Right kidney (tissue), 1 donor: ENCODE data around the gene ALDH1L2.

Source experiments
- DNase-seq: peaks from one replicate; pipeline ENCODE4 v3.0.0-alpha.2; 2016

Gene ALDH1L2

GRCh38 chr12:105032703-105033357 is 51.4 kb downstream of the ALDH1L2 start:
- no peak for DNase-seq

DNA sequence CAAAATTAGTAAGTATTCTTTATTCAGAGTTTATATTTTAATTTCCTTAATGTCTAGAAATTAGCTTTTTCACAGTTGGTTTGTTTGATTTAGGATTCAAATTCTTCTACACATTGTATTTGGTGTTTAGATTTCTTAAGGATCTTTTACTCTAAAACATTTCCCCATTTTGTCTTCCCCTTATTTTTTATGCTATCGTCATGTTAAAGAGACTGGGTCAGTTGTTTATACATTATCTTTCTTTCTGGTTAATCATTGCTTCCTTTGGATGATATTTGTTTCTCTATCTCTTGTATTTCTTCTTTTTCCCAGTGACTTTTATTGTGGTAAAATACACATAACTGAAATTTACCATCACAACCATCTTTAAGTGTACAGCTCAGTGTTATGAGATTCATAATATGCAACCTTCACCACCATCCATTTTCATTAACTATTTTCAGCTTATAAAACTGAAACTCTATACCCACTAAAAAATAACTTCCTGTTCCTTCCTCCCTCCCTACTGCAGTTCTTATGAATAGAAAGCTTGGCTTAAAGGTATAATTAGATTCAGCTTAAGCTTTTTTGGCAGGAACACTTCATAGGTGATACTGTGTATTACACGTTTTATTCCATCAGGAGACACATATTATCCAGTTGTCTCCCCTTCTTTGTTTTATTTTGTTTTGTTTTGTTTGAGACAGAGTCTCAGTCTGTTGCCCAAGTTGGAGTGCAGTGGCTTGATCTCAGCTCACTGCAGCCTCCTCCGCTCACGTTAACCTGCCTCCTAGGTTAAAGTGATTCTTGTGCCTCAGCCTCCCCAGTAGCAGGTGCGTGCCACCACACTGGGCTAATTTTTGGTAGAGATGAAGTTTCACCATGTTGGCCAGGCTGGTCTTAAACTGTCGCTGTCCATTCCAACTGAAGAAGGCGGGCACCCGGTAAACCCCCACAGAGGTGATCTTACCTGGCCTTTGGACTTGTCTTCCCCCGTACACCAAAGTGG is 53.1 kb downstream of the ALDH1L2 start:
- no peak for DNase-seq

GRCh38 chr12:105026411-105026810 is 57.8 kb downstream of the ALDH1L2 start:
- DNase-seq, result peak; percentile 13

DNA sequence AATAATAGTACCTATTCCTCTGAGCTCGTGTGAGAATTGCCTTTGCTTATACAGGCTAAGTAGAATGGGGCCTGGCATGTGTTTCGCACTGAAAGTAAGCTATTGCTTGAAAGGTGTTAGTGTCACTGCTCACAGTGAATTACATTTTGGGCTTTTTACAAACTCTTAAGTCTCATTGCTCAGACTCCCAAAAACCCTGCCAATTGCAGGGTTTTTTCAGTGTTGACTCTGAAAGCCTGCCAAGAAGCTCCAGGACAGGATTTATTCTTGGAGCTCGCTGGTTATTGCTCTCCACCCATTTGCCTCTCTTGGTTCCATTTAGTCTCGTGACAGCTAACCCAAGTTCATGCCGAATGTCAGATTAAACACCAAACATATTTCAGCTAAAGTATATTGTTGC is 58.4 kb downstream of the ALDH1L2 start:
- DNase-seq, result peak; percentile 13

DNA sequence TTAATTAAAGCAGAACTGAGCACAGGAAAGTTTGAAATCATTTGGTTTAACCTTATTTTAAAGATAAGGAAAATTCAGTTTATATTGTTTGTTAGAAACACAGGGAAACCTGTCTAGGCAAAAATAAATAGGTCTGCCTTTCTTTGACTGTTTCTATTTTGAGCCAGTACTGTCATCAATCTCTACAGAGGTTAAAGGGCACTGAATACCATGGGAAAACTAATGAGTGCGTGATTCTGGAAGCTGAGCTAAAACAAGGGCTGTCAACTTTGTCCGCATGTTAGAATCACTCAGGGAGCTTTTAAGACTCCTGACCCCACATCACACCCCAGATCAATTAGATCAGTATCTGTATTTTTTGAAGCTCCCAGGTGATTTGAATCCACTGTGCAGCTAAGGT is 59.3 kb downstream of the ALDH1L2 start:
- no peak for DNase-seq

- DNase-seq, result no peak
Observed at GRCh38 chr12:105020241-105020962, 63.9 kb downstream of the ALDH1L2 start.

GRCh38 chr12:105018776-105019175 is 65.5 kb downstream of the ALDH1L2 start:
- DNase-seq, result no peak

DNA sequence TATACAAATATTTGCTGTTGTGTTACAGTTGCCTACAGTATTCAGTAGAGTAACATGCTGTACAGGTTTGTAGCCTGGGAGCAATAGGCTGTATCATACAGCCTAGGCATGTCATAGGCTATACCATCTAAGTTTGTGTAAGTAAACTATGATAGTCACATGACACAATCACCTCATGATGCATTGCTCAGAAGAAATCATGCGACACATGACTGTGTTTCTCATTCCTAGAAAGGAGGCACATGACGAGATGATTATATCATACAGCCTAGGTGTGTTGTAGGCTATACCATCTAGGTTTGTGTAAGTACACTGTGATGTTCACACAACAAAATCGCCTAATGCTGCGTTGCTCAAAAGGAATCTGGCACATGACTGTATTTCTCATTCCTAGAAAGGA is 66.2 kb downstream of the ALDH1L2 start:
- DNase-seq, result no peak

DNA sequence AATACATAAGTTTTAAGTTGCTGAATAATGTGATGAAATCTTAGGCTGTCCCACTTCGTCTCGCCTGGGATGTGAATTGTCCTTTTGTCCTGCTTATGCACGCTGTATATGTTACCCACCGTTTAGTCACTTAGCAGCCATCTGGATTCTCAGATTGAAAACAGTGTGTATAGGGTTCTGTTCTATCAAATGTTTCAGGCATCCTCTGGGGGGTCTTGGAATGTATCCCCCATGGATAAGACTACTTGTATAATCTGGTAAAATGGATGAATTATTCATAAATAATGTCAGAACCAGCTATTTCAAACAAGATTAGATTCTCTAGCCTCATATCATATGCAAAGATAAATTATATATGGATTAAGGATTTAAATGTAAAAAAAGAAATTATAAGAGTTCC is 68.7 kb downstream of the ALDH1L2 start:
- no peak for DNase-seq

- DNase-seq, result no peak
Observed at GRCh38 chr12:105014603-105015002, 69.7 kb downstream of the ALDH1L2 start.

- DNase-seq, result no peak
Observed at GRCh38 chr12:105013892-105014291, 70.4 kb downstream of the ALDH1L2 start.

DNA sequence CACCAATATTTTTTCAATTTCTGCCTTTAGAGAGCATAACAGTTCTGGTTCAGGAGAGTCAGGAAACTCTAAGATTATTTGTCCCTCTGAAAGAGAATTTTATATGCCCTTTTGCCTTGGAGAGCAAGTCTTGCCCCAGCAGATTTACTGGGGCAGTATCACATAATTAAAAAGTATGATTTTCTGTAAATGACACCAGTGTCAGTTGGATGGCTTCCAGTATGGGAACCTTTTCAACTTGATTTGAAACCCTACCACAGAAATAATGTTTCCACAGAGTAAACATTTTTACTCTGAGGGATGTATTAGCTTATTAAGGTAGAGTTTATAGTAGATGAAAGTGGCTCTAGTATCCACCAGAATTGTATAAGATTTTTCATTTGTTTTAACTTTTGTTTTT is 82.8 kb downstream of the ALDH1L2 start:
- DNase-seq, result no peak

DNA sequence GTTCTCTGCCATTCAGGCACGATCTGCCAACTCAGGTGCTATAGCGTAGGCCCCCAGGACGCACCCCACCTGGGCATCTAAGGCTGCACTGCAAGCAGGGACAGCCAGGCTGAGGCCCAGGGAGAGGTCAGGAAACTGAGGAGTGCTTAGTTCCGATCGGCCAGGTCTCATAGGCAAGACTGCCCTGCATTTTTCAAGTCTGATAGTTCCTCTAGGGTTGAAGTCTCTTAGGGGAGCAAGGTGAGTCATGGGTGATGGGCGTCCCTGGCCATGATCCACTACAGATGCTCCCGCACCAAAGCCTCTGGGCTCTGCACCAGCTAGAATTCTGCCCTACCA is 84.9 kb downstream of the ALDH1L2 start:
- DNase-seq, result no peak

GRCh38 chr12:104998423-104999346 is 85.6 kb downstream of the ALDH1L2 start:
- no peak for DNase-seq

- DNase-seq, result no peak
Observed at GRCh38 chr12:104997541-104997940, 86.7 kb downstream of the ALDH1L2 start.

DNA sequence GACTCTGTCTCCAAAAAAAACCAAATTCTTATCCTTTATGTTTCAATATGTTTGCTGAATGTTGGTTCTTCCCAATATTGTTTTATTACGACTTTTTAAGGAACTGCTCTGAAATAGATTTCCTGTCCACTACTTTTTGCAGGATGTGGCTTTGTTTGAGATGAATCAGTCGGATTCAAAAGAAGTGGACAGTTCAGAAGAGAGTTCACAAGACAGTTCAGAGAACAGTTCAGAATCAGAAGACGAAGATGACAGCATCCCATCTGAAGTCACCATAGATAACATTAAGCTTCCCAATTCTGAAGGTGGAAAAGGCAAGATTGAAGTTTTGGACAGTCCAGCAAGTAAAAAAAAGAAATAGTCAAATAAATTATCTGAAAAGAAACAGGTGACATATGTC is 89.9 kb downstream of the ALDH1L2 start:
- no peak for DNase-seq

DNA sequence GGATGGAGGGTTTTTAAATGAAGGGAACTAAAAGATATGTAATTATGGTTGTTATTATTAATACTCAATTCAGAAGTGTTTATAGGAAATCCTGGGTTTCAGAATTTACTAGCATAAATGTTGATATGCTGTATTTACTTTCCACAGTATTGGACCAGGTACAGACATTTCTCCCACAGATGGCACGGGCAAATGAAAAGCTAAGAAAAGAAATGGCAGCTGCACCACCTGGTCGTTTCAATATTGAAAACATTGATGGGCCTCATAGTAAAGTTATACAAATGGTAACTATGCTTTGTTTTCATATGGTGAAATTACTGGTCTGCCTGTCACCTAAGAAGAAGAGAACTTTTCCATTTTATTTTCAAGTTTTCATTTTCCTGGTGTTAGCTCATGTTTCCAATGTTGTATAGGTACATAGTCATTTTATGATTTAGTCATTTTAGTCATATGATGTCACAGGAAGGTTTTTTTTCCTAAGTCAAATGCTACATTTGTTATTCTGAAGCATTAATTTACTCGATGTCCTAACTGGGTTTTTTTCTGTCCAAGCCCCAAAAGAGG is 92.6 kb downstream of the ALDH1L2 start:
- no peak for DNase-seq

DNA sequence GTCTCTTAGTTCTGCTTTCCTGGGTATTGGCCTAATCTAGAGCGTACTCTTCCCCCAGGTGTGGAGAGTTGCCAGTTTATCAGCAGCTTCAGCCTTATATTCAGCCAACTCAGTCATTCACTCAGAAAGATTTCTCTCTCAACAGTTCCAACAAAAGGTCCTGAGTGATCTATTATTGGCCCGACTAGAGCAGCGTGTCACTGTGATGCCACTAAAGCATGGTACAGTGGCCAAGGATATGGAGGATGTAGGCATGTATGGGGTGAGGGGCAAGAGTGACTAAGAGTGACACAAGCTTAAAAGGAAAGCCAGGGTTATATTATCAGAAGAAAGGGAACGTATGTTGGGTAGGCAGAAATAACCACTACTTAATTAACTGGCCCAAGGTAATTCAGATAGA is 93.3 kb downstream of the ALDH1L2 start:
- no peak for DNase-seq

DNA sequence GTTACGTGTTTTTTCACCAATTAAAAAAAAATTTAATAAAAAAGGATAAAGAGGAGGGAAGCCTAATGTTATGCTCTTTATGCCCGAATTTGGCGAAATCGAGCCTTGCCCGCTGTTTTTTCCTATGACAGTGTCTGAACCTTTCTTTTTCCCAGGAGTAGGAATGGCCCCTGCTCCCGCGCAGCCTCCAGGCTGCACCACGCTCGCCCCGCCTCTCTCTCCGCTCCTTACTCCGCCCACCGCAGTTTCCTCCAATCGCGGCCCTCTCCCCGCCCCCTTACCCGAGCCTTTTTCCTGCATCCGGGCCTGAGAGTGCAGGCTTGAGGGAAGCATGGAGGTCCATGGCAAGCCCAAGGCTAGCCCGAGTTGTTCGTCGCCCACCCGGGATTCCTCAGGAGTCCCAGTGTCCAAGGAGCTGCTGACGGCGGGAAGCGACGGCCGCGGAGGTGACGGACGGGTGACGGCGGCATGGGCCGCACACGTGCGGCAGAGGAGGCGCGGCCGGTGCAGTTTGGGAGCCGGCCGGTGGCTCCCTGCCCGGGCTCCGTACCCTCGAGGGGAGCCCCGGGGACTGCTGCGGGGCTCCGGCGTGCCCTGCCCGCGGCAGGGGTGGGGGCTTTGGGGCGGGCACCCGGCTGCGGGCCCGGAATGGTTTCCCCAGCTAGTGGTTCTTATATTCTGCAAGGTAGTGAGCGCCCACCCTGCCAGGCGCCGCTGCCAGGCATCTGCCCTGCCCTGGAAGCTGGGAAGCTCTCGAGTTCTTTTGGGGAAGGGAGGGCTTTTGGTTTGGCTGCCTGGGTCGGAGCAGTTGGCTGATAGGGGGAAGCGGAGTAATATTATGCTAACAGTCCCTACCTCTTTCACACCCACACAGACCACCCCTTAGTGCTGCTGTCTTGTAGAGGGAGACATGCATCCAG is 98.0 kb downstream of the ALDH1L2 start, which contains the start of gene NOPCHAP1:
Gene NOPCHAP1, plus strand, starts transcription at position 295 of the 920 bp plus-strand sequence. Its CDS starts 37 bp downstream, at position 332.
- DNase-seq, result peak; percentile 92

DNA sequence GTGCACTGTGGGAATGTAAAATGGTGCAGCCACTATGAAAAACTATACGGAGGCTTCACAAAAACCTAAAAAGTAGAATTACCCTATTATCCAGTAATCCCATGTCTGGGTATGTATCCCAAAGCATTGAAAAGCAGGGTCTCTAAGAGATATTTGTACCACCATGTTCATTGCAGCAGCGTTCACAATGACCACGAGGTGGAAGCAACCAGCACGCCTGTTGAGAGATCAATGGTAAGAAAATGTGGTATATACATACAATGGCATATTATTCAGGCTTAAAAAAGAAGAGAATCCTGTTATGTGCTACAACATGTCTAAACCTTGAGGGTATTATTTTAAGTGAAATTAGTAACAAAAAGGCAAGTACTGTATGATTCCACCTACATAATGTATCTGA is 99.1 kb downstream of the ALDH1L2 start:
- no peak for DNase-seq
